Central memory CD8-positive, alpha-beta T cell (primary cell): ENCODE measurements around the gene ERG28.
A peak's percentile ranks its signal among the peaks of the same experiment; 100 is the strongest.

ENCODE experiments used
- ATAC-seq: fragments of 150-1000 bp; cut with Tn5 transposase; replicated peaks from 2 replicates; pipeline ENCODE4 v1.10.0; 2022; ENCODE audit warnings: mild to moderate bottlenecking, moderate FRiP score, moderate number of reproducible peaks; ENCODE audit not compliant: poor library complexity, severe bottlenecking; ENCODE audit errors: extremely low read depth
- DNase-seq, 2 donors: peaks; one replicate each; pipeline ENCODE4 v3.0.0; 2021; ENCODE audit warnings: low spot score in 2 of 2
- H3K27ac Mint-ChIP-seq: one replicate; pipeline ENCODE4 v1.8.0; 2022; ENCODE audit warnings: low read depth, mild to moderate bottlenecking, moderate library complexity, mixed read lengths
- H3K27me3 Mint-ChIP-seq: one replicate; pipeline ENCODE4 v1.8.0; 2022; ENCODE audit warnings: mixed read lengths
- H3K36me3 Mint-ChIP-seq: one replicate; pipeline ENCODE4 v1.8.0; 2022; ENCODE audit warnings: mild to moderate bottlenecking, moderate library complexity, mixed read lengths; ENCODE audit not compliant: insufficient read depth
- H3K4me1 Mint-ChIP-seq: one replicate; pipeline ENCODE4 v1.8.0; 2022; ENCODE audit warnings: mixed read lengths
- H3K4me3 Mint-ChIP-seq: one replicate; pipeline ENCODE4 v1.8.0; 2022; ENCODE audit warnings: mild to moderate bottlenecking, moderate library complexity, mixed read lengths
- H3K9me3 Mint-ChIP-seq: one replicate; pipeline ENCODE4 v1.8.0; 2022; ENCODE audit warnings: mixed read lengths

ERG28 gene

GRCh38 chr14:75654127-75654732 lies 6.4 kb downstream of the ERG28 start:
- peak; percentile 70 to 76 for DNase-seq
- Mint-ChIP-seq H3K36me3 (peaks cover 42% of the 10 kb centered on the region), H3K9me3 (no peaks in the 10 kb centered on the region), H3K27ac (no peak overlapping the region), H3K4me3 (no peak overlapping the region), H3K4me1 (peaks cover 7% of the 10 kb centered on the region), H3K27me3 (no peaks in the 10 kb centered on the region)
- peak; percentile 62 for ATAC-seq

DNA sequence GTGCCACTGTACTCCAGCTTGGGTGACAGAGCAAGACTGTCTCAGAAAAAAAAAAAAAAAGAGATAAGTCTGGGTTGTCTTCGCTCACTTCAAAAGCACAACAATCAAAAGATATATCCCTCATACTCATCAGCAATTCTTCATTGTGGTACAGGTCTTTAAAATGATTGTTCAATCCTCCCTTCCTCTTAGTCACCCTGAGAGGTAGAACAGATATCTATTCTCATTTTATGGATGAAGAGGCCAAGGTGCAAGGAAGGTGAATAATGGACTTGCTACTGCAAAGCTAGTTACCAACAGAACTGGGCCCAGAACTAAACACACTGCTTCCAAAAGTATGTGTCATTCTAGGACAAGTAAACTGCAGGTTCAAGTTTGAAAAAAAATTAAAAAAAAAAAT lies 7.1 kb downstream of the ERG28 start:
- peaks cover 45% of the 10 kb centered on the region for H3K36me3 Mint-ChIP-seq
- no peak for ATAC-seq
- no peak overlapping the region for H3K4me3 Mint-ChIP-seq
- no peaks in the 10 kb centered on the region for H3K27me3 Mint-ChIP-seq
- H3K4me1 Mint-ChIP-seq = peaks cover 2% of the 10 kb centered on the region
- H3K27ac Mint-ChIP-seq = no peak overlapping the region
- no peak for DNase-seq
- no peaks in the 10 kb centered on the region for H3K9me3 Mint-ChIP-seq

DNA sequence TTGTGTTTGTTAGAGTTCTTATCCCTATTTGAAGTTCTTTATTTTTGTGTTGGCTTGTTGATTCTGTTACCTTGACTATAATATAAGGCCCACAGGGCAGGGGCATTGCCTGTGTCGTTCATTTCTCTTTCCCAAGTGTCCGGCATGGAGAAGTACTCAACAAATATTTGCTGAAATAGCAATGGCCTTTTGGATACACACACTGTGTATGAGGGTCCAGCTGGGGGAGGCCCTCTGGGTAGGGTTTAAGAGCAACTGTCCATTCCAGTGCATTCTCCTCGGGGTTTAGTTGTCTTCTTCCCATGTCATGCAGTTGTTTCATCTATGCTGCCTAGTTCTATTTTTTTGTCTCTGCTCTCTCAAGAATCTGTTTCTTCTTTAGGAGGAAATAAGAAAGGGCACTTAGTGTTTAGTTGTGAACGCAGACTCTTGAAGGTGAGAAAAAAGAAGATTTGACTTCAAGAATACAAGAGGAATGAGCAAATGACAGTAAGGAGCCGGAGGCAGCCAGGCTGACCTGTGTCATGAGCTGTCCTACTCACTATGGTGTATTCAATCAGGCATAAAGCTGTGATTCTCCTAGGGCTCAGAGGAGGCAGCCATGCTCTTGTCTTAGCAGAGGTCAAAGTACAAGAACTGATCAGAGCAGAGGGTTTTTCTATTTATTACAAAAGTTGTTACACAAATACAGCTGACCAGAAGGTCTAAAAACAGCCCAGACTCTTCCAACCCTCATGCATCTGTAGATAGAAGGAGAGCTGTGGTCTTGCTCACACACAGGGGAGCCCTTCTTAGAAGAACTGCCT lies 10.2 kb downstream of the ERG28 start:
- H3K36me3 Mint-ChIP-seq = peaks cover 42% of the 10 kb centered on the region
- H3K9me3 Mint-ChIP-seq = no peaks in the 10 kb centered on the region
- no peak overlapping the region for H3K27ac Mint-ChIP-seq
- no peak for DNase-seq
- no peaks in the 10 kb centered on the region for H3K27me3 Mint-ChIP-seq
- H3K4me1 Mint-ChIP-seq = no peaks in the 10 kb centered on the region
- H3K4me3 Mint-ChIP-seq = no peak overlapping the region
- no peak for ATAC-seq

DNA sequence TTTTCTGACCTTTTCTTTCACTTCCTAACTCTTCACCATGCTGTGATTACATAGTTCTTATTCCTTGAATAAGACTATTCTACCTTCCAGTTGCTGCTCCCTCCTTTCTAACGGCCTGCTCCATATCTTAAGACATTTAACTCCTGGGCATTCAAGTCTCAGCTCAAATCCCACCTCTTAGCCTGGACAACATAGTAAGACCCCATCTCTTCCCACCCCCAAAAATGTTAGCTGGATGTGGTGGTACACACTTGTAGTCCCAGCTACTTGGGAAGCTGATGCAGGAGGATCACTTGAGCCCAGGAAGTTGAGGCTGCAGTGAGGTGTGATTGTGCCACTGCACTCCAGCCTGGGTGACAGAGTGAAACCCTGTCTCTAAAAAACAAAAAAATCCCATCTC lies 10.9 kb downstream of the ERG28 start:
- Mint-ChIP-seq H3K4me1 (no peaks in the 10 kb centered on the region), H3K9me3 (no peaks in the 10 kb centered on the region), H3K36me3 (peaks cover 39% of the 10 kb centered on the region), H3K27ac (no peak overlapping the region), H3K4me3 (no peak overlapping the region), H3K27me3 (no peaks in the 10 kb centered on the region)
- ATAC-seq = no peak
- no peak for DNase-seq

GRCh38 chr14:75649337-75649736 lies 11.3 kb downstream of the ERG28 start:
- DNase-seq = no peak
- no peak overlapping the region for H3K4me3 Mint-ChIP-seq
- no peak overlapping the region for H3K27ac Mint-ChIP-seq
- no peaks in the 10 kb centered on the region for H3K9me3 Mint-ChIP-seq
- H3K4me1 Mint-ChIP-seq = no peaks in the 10 kb centered on the region
- H3K27me3 Mint-ChIP-seq = no peaks in the 10 kb centered on the region
- no peak for ATAC-seq
- peaks cover 39% of the 10 kb centered on the region for H3K36me3 Mint-ChIP-seq

DNA sequence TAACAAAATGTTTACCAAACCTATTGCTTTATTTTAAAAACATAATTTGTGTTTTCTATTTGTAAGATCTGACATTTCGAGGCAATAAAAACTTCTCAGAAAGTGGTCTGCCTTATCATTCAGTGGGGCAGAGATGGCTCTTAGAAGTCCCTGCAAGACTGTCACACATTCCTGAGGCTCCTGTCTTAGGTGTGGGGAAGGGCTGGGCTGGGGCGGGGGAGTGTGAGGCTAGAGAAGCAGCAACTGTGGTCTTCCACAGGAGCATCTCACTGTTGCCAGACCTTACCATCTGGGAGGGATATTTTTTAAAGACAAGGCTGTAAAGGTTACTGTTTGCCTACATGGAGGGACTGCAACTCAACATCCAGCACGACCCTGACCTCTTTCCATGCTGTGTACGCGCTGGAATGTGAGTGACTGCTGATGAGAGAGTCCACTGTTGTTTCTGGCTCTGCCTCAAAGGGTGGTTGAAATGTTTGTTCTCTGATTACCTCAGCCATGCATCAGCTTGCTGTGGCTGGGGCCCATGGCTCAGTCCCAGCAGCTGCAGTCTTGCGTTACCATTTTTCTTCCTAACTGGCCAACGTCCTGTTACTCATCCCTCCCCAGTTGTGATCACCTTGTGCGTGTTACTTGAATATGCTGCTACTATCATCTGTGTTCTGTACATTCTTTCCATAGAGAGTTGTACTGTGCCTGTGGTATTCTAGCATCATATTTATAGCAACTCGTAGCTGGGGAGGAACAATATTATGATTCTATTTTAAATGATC lies 12.4 kb downstream of the ERG28 start:
- H3K4me3 Mint-ChIP-seq = no peak overlapping the region
- H3K4me1 Mint-ChIP-seq = no peaks in the 10 kb centered on the region
- H3K27ac Mint-ChIP-seq = no peak overlapping the region
- H3K27me3 Mint-ChIP-seq = no peaks in the 10 kb centered on the region
- no peaks in the 10 kb centered on the region for H3K9me3 Mint-ChIP-seq
- H3K36me3 Mint-ChIP-seq = peaks cover 32% of the 10 kb centered on the region
- no peak for ATAC-seq
- DNase-seq = no peak

DNA sequence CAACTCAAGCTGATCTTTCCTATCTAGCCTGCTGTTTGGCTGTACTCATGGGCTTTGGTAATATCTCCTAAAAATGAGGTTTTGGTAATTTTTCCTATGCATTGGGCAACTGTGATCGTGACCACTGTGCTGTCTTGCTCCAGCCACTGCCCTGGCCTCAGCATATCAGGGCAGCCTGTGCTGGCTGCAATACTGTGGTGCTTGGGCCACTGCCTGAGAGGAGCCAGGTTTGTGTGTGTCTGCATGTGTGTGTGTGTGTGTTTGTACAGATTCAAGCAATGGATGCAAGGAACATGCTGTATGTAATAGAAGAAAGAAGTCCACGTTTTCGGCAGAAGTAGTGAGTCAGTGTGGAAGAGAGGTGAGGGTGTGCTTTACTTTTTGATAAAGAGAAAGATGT lies 13.0 kb downstream of the ERG28 start:
- H3K27ac Mint-ChIP-seq = no peak overlapping the region
- no peaks in the 10 kb centered on the region for H3K27me3 Mint-ChIP-seq
- DNase-seq (no peak), ATAC-seq (no peak)
- H3K4me3 Mint-ChIP-seq = no peak overlapping the region
- no peaks in the 10 kb centered on the region for H3K4me1 Mint-ChIP-seq
- peaks cover 26% of the 10 kb centered on the region for H3K36me3 Mint-ChIP-seq
- H3K9me3 Mint-ChIP-seq = no peaks in the 10 kb centered on the region

DNA sequence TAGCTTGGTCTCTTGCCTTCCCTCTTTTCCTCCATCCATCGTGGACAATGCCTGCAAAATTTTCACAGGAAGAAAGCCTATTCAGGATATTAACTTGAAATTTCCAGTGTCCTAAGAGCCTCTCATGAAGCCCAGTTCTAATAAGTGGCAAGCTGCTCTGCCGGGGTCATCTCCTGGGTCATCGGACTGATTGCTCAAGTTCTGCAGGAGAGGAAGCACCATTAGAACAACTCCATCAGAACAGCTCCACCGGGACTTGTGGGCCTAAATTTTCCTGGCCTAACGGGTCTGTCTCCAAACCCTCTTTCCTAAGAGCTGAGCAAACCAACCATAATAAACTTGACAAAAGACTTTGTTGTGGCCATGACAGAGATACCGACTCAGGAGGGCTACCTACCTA lies 13.9 kb downstream of the ERG28 start:
- H3K4me1 Mint-ChIP-seq = no peaks in the 10 kb centered on the region
- ATAC-seq (no peak), DNase-seq (no peak)
- H3K9me3 Mint-ChIP-seq = no peaks in the 10 kb centered on the region
- H3K36me3 Mint-ChIP-seq = peaks cover 23% of the 10 kb centered on the region
- H3K4me3 Mint-ChIP-seq = no peak overlapping the region
- H3K27ac Mint-ChIP-seq = no peak overlapping the region
- no peaks in the 10 kb centered on the region for H3K27me3 Mint-ChIP-seq

- Mint-ChIP-seq H3K36me3 (peaks cover 11% of the 10 kb centered on the region), H3K9me3 (no peaks in the 10 kb centered on the region), H3K27ac (no peak overlapping the region), H3K4me3 (no peak overlapping the region), H3K4me1 (no peaks in the 10 kb centered on the region), H3K27me3 (no peaks in the 10 kb centered on the region)
- ATAC-seq = no peak
- DNase-seq = no peak
Observed at GRCh38 chr14:75645056-75645455, 15.6 kb downstream of the ERG28 start.

DNA sequence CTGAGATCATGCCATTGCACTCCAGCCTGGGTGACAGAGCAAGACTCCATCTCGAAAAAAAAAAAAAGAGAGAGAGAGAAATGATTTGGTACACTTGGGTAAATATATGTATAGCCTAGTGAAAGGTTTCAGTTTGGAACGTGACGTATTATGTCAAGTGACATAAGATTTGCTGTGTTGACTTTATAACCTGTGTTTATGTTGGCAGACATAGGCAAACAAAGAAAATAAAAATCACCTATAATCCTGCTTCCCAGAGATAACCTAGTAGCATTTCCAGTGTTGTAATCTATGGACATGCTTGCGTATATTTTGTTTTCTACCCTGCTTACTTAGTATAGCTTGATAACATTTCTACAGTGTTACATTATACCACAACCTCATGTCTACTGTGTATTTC lies 16.7 kb downstream of the ERG28 start:
- ATAC-seq (no peak), DNase-seq (no peak)
- Mint-ChIP-seq H3K4me1 (no peaks in the 10 kb centered on the region), H3K27ac (no peak overlapping the region), H3K4me3 (no peak overlapping the region), H3K27me3 (no peaks in the 10 kb centered on the region), H3K9me3 (no peaks in the 10 kb centered on the region), H3K36me3 (peaks cover 4% of the 10 kb centered on the region)

GRCh38 chr14:75640876-75641275 lies 19.8 kb downstream of the ERG28 start:
- Mint-ChIP-seq H3K9me3 (no peaks in the 10 kb centered on the region), H3K4me3 (no peak overlapping the region), H3K36me3 (peaks cover 1% of the 10 kb centered on the region), H3K27ac (no peak overlapping the region), H3K4me1 (no peaks in the 10 kb centered on the region), H3K27me3 (no peaks in the 10 kb centered on the region)
- DNase-seq = no peak
- no peak for ATAC-seq

- no peaks in the 10 kb centered on the region for H3K4me1 Mint-ChIP-seq
- H3K27ac Mint-ChIP-seq = no peak overlapping the region
- no peak for DNase-seq
- no peaks in the 10 kb centered on the region for H3K27me3 Mint-ChIP-seq
- no peak for ATAC-seq
- H3K4me3 Mint-ChIP-seq = no peak overlapping the region
- no peaks in the 10 kb centered on the region for H3K9me3 Mint-ChIP-seq
- H3K36me3 Mint-ChIP-seq = no peaks in the 10 kb centered on the region
Observed at GRCh38 chr14:75636100-75636692, 24.5 kb downstream of the ERG28 start.
